Stimulated activated CD8-positive, alpha-beta memory T cell treated with anti-CD3 and anti-CD28 coated beads, Interleukin-15, amount 100 ng/mL, for 48 hours (primary cell): Measurements from ENCODE around the gene RBX1.
A peak's percentile ranks its signal among the peaks of the same experiment; 100 is the strongest.

ENCODE experiments used
- DNase-seq, 2 donors: peaks; one replicate each; pipeline ENCODE4 v3.0.0-alpha.2; 2020; ENCODE audit warnings: low read depth in 2 of 2

The RBX1 gene

GRCh38 chr22:41022470-41023298 lies 71.5 kb downstream of the RBX1 start:
- peak; percentile 66 to 77 for DNase-seq
